Coronary artery (tissue), 2 donors: ENCODE results near the gene TSKS.
A peak's percentile ranks its signal among the peaks of the same experiment; 100 is the strongest.

ENCODE experiments used
- DNase-seq: peaks from one replicate; pipeline ENCODE4 v3.0.0-alpha.2; 2017; ENCODE audit warnings: low spot score
- H3K27ac ChIP-seq, 2 donors: fragments of 200-600 bp; sonication (generic); one replicate each; pipeline ENCODE4 v1.5.1; 2016 to 2019
- H3K4me3 ChIP-seq: fragments of 200-600 bp; sonication (generic); 2 replicates; pipeline ENCODE4 v1.5.1; 2016; ENCODE audit warnings: mild to moderate bottlenecking, moderate library complexity
- CTCF ChIP-seq: fragments of 200-600 bp; sonication (generic); IDR thresholded peaks from one replicate; pipeline ENCODE4 v1.5.1; 2019; ENCODE audit warnings: antibody characterized with exemption

The TSKS gene

GRCh38 chr19:49793561-49793840 lies 30.4 kb upstream of the TSKS start:
- Histone ChIP-seq H3K4me3 (no peak overlapping the region), H3K27ac (no peak overlapping the region)
- DNase-seq, result no peak
- no peak for TF ChIP-seq CTCF

GRCh38 chr19:49792829-49793560 lies 29.9 kb upstream of the TSKS start:
- Histone ChIP-seq H3K4me3 (no peak overlapping the region), H3K27ac (no peak overlapping the region)
- no peak for TF ChIP-seq CTCF
- DNase-seq, result no peak

DNA sequence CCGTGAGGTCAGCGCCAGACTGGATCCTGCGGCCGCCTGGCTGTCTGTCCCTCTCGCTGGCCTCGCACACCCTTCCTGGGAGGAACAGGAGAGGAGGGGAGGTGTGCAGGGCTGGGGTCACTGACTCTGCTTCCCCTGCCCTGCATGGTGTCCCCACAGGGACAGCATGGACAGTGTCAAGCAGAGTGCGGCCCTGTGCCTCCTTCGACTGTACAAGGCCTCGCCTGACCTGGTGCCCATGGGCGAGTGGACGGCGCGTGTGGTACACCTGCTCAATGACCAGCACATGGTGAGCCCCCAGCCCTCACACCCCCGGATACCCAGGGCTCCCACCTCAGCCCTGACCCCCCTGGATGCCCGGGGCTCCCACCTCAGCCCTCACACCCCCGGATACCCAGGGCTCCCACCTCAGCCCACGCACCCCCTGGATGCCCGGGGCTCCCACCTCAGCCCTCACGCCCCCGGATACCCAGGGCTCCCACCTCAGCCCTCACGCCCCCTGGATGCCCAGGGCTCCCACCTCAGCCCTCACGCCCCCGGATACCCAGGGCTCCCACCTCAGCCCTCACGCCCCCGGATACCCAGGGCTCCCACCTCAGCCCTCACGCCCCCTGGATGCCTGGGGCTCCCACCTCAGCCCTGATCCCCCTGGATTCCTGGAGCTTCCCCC lies 28.8 kb upstream of the TSKS start:
- DNase-seq, result no peak
- Histone ChIP-seq H3K4me3 (no peak overlapping the region), H3K27ac (peak overlapping the region in 1 of 2 donors; percentile 13)
- no peak for TF ChIP-seq CTCF

DNA sequence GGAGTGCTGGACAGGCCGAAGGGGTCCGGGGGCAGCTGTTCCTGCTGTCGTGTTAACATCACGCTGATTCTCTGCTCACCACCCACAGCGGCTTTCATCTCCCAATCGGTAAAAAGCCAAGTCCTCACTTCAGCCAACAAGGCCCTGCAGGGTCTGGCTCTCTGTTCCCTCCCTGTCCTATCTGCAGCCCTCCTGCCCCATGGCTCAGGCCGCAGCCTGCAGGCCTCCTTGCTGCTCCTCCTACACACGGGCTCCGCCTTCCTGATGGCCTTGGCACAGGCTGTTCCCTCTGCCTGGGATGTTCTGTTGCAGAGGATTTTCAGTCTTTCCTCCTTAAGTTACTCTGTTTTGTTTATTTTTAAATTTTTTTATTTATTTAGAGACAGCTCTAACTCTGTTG lies 27.8 kb upstream of the TSKS start:
- peak overlapping the region in 1 of 2 donors; percentile 36 for H3K27ac ChIP-seq
- H3K4me3 ChIP-seq, result no peak overlapping the region
- DNase-seq, result no peak
- no peak for TF ChIP-seq CTCF

DNA sequence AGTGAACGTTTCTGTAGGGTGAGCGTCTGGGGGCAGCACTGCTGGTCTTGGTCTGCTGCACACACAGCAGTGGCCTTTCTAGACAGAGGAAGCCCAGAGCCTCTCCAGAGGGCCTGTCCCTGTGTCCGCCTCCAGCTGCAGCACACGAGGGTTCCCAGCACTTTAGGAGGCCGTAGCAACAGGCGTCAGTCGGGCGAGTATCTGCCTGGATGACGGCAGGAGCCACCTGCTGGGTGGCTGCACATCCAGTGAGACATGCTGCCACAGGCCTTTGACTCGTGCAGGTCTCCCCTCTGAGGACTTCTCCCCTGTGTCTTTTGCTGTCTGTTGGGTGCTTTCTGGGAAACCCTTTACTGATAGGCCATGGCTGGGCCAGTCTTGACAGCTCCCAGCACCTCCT lies 25.8 kb upstream of the TSKS start:
- Histone ChIP-seq H3K4me3 (no peak overlapping the region), H3K27ac (no peak overlapping the region)
- no peak for TF ChIP-seq CTCF
- no peak for DNase-seq

GRCh38 chr19:49787746-49788145 lies 24.6 kb upstream of the TSKS start:
- Histone ChIP-seq H3K27ac (no peak overlapping the region), H3K4me3 (no peak overlapping the region)
- DNase-seq, result no peak
- TF ChIP-seq CTCF, result no peak

DNA sequence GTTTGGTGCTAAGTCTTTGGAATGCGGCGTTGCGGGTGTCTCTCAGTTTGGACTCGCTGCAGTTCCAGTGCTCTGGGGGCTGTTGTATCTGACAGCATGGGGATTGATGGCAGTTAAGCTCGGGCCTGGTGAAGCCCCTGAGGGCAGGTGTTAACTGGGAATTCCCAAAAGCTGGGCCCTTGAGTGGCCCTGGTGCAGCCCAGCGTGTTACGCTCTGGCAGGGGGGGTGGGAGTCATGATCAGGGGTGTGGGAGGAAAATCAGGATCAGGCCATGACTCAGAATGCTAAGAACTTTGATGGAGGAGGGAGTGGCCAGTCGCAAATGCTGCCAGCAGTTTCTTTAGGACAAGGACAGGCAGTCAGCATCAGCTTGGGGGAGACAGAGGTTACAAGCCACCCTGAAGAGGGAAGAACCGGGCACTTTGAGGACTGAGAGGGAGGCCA lies 23.3 kb upstream of the TSKS start:
- peak overlapping the region in 1 of 2 donors; percentile 67 for H3K27ac ChIP-seq
- no peak overlapping the region for H3K4me3 ChIP-seq
- DNase-seq, result no peak
- no peak for TF ChIP-seq CTCF
